IPS-NIHi7 (cell line): ENCODE data around the gene RAET1E.
A peak's percentile ranks its signal among the peaks of the same experiment; 100 is the strongest.

Experiments
- DNase-seq: peaks from one replicate; pipeline ENCODE4 v3.0.0; 2012; ENCODE audit warnings: mixed read lengths; ENCODE audit errors: extremely low spot score

Gene RAET1E

GRCh38 chr6:149890629-149891045, 7.3 kb downstream of the RAET1E start:
- DNase-seq: no peak

- peak; percentile 3 for DNase-seq
Observed at GRCh38 chr6:149889326-149889725, 8.6 kb downstream of the RAET1E start.

- peak; percentile 2 for DNase-seq
Observed at GRCh38 chr6:149888659-149889058, 9.3 kb downstream of the RAET1E start.

- peak; percentile 6 for DNase-seq
Observed at GRCh38 chr6:149888093-149888492, 9.8 kb downstream of the RAET1E start.

DNA sequence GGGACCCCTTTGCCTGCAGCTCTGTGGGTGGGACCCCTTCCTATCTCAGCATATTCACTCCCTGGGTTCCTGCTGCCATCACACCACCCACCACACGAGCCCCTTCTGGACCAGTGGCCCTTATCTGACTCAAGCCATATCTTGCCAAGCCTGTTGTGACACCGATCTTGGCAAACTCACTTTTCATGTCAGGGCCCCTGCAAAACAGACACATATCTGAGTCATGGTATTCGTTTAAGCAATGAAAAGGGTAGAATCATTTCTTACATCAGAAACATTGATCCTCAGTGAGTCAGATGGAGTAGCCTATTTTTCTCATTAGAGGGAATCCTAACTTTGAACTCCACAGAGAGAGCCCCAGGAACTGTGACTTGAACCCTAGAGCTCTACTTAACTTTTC, 10.6 kb downstream of the RAET1E start:
- DNase-seq: peak; percentile 5

DNA sequence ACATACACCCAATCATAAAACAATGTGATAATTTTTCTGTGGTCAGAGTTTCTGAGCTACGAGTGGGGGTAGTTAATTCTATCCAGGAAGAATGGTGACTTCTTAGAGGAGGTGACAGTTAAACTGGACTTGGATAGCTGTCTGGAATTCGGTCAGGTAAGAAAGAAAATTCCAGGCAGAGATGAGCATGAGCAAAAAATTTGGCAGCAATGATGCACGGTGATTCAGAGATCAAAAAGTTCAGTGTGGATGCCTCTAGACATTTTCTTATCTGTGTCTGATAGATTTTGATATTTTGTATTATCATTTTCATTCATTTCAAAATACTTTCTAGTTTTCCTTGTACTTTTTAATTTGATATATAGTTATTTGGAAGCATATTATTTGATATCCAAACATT, 12.0 kb downstream of the RAET1E start:
- DNase-seq: no peak

DNA sequence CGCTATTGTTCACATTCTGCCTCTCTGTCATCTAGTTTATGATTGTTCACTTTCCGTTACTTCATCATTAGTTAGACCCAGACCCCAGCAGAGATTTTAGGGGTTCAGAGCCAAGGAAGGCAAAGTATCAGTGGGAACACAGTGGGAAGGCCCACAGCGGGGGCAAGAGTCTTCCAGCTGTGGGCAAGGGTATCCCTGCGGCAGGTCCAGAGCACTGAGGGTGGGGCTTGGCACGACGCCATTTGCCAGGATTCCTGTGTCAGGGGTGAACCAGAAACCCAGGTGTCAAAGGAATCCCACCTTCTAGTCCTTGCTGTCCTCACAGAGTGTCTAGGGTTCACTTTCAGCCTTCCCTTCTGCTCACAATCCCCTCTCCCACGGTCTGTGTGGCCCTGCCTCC, 13.3 kb downstream of the RAET1E start:
- peak; percentile 3 for DNase-seq

- DNase-seq: peak; percentile 55
Observed at GRCh38 chr6:149884215-149884614, 13.7 kb downstream of the RAET1E start.

DNA sequence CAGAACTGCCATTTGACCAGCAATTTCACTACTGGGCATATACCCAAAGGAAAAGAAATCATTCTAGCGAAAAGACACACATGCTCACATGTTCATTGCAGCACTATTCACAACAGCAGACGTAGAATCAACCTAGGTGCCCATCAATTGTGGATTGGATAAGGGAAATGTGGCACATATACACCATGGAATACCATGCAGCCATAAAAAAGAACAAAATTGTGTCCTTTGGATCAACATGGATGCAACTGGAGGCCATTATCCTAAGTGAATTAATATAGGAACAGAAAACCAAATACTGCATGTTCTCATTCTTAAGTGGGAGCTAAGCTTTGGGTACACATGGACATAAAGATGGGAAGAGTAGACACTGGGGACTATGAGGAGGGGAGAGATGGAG, 16.1 kb downstream of the RAET1E start:
- no peak for DNase-seq

DNA sequence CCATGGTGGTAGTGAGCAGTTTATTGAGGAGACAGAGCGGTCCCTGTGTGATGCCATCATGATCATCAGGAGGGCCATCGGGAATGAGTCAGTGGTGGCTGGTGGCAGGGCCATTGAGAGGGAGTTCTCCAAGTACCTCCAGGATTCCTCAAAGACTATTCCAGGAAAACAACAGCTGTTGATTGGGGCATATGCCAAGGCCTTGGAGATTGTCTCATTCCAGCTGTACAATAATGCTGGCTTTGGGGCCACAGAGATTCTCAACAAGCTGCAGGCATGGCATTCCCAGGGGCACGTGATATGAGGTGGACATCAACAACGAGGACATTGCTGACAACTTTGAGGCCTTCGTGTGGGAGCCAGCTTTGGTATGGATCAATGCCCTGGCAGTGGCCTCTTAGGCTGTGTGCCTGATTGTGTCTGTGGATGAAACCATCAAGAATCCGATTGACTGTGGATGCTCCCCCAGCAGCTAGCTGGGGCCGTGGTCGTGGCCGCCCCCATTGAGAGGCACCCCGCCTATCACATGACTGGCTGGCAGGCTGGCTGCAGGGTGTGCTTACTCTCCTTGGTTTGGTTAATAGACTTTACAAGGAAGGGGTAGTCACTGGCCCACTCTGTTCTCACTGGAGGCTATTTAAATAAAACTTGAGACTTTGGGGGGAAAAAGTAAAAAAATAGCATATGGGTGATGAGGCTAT, 16.7 kb downstream of the RAET1E start:
- DNase-seq: no peak

DNA sequence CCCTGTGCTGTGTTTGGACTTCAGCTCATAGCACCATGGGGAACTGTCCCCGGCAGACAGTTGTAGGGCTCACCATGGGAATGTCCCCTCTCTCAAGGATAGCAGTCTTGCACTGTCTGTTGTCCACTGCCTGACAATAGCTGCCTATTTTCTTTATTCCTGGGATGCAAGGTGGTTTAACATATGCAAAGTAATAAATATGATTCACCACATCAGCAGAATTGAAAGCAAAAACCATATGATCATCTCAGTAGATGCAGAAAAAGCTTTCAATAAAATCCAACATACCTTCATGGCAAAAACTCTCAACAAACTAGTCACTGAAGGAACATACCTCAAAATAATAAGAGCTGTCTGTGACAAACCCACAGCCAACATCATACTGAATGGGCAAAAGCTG, 20.3 kb downstream of the RAET1E start:
- DNase-seq: no peak

GRCh38 chr6:149876241-149876933, 21.5 kb downstream of the RAET1E start:
- DNase-seq: no peak

DNA sequence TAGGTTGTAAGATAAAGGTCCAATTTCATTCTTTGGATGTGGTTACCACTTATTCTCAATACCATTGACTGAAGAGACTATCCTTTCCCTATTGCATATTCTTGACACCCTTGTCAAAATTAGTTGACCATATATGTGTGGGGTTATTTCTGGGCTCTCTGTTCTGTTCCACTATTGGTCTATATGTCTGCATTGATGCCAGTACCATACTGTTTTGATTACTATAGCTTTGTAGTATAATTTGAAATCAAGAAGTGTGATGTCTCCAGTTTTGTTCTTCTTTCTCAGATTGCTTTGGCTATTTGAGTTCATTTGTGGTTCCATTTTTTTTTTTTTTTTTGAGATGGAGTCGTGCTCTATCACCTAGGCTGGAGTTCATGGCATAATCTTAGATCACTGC, 25.7 kb downstream of the RAET1E start:
- no peak for DNase-seq

DNA sequence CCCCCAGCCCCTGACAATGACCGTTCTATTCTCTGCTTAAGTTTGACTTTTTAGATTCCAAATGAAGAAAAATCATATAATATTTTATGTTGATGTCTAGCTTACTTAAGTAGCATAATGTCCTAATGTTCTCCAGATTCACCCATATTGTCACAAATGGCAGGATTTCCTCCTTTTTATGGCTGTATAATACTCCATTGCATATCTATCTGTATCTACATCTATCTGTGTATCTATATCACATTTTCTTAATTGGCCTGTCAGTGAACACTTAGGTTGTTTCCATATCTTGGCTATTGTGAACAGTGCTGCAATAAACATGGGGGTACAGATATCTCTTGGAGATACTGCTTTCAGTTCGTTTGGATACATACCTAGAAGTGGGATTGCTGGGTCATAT, 26.7 kb downstream of the RAET1E start:
- no peak for DNase-seq

- DNase-seq: no peak
Observed at GRCh38 chr6:149869275-149869892, 28.5 kb downstream of the RAET1E start.

GRCh38 chr6:149867876-149868640, 29.9 kb downstream of the RAET1E start:
- peak; percentile 65 for DNase-seq

DNA sequence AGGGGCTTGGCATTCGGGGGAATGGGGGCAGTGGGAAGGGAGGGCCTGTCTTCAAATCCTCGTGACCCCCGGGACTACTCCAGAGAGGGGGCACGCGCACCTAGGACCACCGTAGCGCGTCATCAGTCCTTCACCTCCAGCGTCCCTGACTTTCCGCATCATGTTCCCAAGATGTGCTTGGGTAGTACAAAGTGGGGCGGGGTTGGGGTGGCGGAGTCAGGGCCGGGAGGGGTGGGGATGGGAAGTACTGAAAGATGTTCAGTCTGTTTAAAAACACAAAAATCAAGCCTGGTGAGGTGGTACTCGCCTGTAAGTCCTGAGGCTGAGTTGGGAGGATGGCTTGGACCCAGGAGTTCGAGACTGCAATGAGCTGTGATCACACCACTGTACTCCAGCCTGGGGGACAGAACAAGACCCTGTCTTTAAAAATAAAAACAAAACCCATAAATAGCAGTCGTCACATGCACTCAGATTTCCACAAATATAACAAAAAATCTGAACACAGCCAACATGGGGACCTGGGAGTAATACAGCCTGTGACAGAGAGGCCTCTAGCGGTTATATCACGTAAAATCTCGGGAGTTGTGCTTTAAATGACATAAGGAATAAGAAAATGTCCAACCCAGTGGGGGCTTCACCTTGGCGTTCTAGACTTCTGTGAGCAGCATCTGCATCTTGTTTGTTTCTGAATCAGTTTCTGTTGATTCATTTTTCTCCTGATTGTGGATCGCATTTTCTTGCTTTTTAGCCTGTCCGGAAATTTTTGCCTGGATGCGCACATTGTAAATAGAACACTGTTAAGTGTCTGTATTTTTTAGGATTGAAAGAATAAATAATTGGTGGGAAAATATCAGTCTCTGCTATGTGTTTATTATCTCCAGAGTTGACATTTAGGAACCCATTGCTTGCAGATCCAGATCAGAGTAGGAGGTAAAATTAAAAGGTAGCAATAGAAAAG, 33.1 kb downstream of the RAET1E start:
- peak; percentile 42 for DNase-seq

- DNase-seq: peak; percentile 98
Observed at GRCh38 chr6:149863698-149864577, 34.0 kb downstream of the RAET1E start, which contains the start of gene LRP11. LRP11 (minus strand) TSS chr6:149864359; CDS start chr6:149864020, 339 bp downstream.

- peak; percentile 65 for DNase-seq
Observed at GRCh38 chr6:149862922-149863697, 34.8 kb downstream of the RAET1E start.
